ENCODE results near the gene SLC26A1.

Gene SLC26A1, protein sequence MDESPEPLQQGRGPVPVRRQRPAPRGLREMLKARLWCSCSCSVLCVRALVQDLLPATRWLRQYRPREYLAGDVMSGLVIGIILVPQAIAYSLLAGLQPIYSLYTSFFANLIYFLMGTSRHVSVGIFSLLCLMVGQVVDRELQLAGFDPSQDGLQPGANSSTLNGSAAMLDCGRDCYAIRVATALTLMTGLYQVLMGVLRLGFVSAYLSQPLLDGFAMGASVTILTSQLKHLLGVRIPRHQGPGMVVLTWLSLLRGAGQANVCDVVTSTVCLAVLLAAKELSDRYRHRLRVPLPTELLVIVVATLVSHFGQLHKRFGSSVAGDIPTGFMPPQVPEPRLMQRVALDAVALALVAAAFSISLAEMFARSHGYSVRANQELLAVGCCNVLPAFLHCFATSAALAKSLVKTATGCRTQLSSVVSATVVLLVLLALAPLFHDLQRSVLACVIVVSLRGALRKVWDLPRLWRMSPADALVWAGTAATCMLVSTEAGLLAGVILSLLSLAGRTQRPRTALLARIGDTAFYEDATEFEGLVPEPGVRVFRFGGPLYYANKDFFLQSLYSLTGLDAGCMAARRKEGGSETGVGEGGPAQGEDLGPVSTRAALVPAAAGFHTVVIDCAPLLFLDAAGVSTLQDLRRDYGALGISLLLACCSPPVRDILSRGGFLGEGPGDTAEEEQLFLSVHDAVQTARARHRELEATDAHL

DNA sequence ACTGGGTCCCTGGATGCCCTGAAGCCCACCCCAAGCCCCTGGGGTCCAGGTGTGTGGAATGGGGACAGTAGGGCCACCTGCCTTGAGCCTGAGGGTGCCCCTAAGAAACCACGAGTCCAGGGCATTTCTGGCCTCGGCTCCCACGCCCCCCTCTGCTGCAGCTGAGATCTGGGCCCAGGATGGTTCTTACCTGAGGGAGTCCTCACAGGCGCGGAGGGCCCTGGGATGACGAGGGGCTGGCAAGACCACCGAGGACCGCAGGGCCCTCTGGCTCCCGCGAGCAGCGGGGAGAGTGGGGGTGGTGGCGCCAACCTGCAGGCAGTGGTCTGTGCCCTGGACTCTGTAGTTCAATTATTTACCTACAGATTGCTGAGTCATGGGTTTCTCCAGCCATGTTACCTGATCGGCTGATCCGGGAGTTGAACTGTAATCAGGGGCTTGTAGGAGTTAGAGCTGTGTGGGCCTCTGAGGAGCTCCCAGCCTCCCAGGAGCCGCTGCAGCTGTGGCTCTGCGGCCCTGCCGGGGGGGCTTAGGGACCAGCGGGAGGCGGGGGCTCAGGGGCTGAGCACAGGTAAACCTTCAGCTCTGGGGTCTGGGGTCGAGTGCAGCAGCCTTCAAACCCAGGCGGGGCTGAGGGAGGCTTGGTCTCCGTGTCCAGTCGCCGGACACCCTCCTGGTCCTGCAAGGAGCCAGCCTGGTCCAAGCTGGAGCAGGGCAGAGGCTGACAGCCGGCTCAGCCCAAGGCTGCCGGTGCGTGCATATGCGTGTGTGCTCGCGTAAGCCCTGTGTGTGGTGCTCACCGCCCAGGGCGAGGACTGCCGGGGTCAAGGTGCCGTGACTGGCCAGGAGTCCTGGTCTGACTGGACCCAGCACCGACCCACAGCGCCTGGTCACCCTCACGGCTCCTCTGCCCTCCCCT is at the start of gene SLC26A1:
SLC26A1 (minus strand) TSS at position 294 of the 919 bp plus-strand sequence. CDS start 1,701 bp downstream, outside the sequence.
- no peaks in the 10 kb centered on the region for H3K4me1 ChIP-seq (ENCODE audit: control insufficient read depth, low read depth, low read length)

DNA sequence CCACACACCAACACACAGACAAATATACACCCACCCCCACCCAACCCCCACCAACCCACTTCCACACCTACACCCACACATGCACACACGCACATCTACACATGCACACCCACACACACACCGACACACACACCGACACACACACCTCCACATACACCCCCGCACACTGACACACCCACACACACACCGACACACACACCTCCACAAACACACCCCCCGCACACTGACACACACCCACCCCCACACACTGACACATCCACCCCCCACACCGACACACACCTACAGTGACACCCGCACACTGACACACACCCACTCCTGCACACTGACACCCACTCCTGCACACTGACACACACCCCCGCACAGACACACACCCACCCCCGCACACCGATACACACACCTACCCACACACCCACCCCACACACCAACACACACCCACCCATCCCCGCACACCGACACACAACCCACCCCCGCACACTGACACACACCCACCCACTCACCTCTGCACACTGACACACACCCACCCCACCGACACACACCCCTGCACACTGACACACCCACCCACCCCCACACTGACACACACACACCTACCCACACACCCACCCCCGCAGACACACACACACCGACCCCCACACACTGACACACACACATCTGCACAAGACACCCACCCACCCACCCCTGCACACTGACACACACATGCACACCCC is 49.3 kb upstream of the SLC26A1 start:
- Histone ChIP-seq H3K36me3 (ENCODE audit: control insufficient read depth, low read depth, low read length) (no peaks in the 10 kb centered on the region), H3K4me1 (ENCODE audit: control insufficient read depth, low read depth, low read length) (peaks cover 3% of the 10 kb centered on the region), H3K27me3 (ENCODE audit: control insufficient read depth, insufficient read depth, low read length) (peaks cover 41% of the 10 kb centered on the region), H3K9ac (ENCODE audit: low read length) (no peak overlapping the region), H3K27ac (ENCODE audit: low read length) (no peak overlapping the region), H3K9me3 (ENCODE audit: control insufficient read depth, low read depth, low read length) (no peaks in the 10 kb centered on the region), H3K4me3 (ENCODE audit: low read length) (no peak overlapping the region)

More for the DNA sequence above, at the start of gene SLC26A1:
- H3K27me3 ChIP-seq (ENCODE audit: control insufficient read depth, insufficient read depth, low read length): peaks cover 32% of the 10 kb centered on the region
- H3K36me3 ChIP-seq (ENCODE audit: control insufficient read depth, low read depth, low read length): no peaks in the 10 kb centered on the region
- H3K27ac ChIP-seq (ENCODE audit: low read length): no peak within 1 kb of the TSS
- H3K4me3 ChIP-seq (ENCODE audit: low read length): no peak within 1 kb of the TSS
- no peaks in the 10 kb centered on the region for H3K9me3 ChIP-seq (ENCODE audit: control insufficient read depth, low read depth, low read length)
- no peak within 1 kb of the TSS for H3K9ac ChIP-seq (ENCODE audit: low read length)

DNA sequence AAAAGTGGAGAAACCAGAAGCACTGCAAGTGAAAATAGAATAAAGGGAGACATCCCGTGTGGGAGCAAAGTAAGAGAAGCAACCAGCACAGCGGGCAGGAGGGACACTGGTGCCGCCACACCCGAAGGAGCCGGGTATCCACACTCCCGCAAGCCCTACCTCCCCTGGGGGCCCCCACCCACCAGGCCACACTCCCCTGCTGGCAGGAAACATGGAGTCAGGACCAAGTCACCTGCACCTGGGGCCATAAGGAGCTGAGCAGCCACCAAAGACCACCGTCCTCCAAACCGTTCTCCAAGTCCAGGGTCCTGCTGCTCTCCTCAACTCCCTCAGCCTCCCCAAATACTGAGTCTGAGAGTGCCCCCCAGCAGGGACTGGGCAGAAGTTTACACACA is 48.7 kb upstream of the SLC26A1 start:
- Histone ChIP-seq H3K9me3 (ENCODE audit: control insufficient read depth, low read depth, low read length) (no peaks in the 10 kb centered on the region), H3K36me3 (ENCODE audit: control insufficient read depth, low read depth, low read length) (no peaks in the 10 kb centered on the region), H3K27ac (ENCODE audit: low read length) (no peak overlapping the region), H3K27me3 (ENCODE audit: control insufficient read depth, insufficient read depth, low read length) (peaks cover 35% of the 10 kb centered on the region), H3K4me1 (ENCODE audit: control insufficient read depth, low read depth, low read length) (peaks cover 3% of the 10 kb centered on the region), H3K4me3 (ENCODE audit: low read length) (no peak overlapping the region), H3K9ac (ENCODE audit: low read length) (no peak overlapping the region)

DNA sequence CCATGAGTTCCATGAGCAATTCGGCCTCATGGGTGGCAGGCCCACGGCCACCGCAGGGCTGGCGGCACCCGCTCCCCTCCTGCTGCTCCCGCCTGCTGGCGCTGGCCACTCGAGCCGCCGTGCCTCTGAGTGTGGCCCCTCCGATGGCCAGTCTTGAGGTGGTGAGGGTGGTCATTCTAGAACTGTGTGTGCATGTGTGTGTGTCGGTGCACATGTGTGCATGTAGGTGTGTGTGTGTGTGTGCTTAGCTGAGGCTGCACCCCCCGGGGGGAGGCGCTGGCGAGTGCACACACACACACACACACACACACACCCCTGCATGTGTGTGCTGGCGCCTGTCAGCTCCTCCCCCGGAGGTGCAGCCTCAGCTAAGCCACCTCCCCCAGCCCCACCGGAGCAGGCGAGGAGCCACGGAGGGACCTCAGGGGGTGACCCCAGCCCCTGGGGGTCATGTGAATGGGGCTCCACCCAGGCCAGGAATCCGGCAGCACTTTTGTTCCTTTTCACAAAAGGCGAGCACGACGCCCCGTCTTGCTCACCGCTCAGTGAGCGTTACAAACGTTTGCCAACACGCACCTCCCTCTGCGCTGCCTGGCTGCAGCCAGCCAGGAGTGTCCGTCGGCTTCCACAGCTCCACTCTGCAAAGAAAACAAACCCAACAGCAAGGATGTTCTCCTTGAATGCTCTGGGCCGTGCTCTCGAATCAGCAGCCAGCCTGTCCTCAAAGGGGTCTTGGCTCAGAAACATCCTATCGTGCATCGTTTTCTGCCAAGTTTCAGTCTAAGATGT is 48.1 kb upstream of the SLC26A1 start:
- Histone ChIP-seq H3K4me1 (ENCODE audit: control insufficient read depth, low read depth, low read length) (peaks cover 3% of the 10 kb centered on the region), H3K9ac (ENCODE audit: low read length) (no peak overlapping the region), H3K27ac (ENCODE audit: low read length) (no peak overlapping the region)

DNA sequence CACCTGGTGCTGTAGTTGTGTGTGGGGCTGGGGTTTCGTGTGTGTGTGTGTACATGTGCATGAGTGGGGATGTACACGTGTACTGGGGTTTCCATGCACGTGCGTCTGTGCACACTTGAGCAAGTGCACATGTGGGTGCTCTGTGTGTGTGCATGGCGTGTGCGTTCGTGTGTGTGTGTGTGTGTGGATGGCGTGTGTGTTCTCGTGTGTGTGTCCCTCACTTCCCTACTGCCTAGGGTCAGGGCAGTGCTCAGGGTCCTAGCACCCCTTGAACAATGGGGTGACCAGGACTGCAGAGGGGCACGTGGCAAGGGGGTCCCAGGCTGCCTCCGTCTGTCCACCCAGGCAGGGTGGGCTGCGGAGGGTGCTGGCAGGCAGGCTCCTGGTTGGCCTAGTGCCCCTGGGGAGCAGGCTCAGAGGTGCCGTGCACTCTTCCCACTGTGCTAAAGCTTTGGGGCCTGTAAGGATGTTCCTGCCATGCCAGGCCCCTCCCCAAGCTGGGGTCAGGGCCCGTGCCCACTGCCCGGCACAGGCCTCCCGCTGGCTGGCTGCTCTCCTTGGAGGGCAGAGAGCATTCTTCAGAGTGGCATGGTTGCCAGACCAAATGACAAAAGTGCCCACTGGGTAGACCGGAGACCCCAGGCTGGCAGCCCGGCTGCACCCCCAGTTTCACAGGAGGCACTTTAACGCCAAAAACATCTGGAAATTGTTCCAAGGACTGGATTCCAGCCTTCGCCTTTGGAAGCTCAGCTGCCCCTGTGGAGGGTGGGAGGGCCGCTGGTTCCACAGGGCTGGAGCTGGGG is 47.3 kb upstream of the SLC26A1 start:
- H3K4me3 ChIP-seq (ENCODE audit: low read length): no peak overlapping the region
- peaks cover 24% of the 10 kb centered on the region for H3K27me3 ChIP-seq (ENCODE audit: control insufficient read depth, insufficient read depth, low read length)
- H3K27ac ChIP-seq (ENCODE audit: low read length): no peak overlapping the region
- peaks cover 3% of the 10 kb centered on the region for H3K4me1 ChIP-seq (ENCODE audit: control insufficient read depth, low read depth, low read length)
- no peaks in the 10 kb centered on the region for H3K36me3 ChIP-seq (ENCODE audit: control insufficient read depth, low read depth, low read length)
- H3K9ac ChIP-seq (ENCODE audit: low read length): no peak overlapping the region
- H3K9me3 ChIP-seq (ENCODE audit: control insufficient read depth, low read depth, low read length): no peaks in the 10 kb centered on the region

More for the DNA sequence above, 48.1 kb upstream of the SLC26A1 start:
- no peaks in the 10 kb centered on the region for H3K36me3 ChIP-seq (ENCODE audit: control insufficient read depth, low read depth, low read length)
- no peaks in the 10 kb centered on the region for H3K9me3 ChIP-seq (ENCODE audit: control insufficient read depth, low read depth, low read length)
- peaks cover 29% of the 10 kb centered on the region for H3K27me3 ChIP-seq (ENCODE audit: control insufficient read depth, insufficient read depth, low read length)
- H3K4me3 ChIP-seq (ENCODE audit: low read length): no peak overlapping the region

DNA sequence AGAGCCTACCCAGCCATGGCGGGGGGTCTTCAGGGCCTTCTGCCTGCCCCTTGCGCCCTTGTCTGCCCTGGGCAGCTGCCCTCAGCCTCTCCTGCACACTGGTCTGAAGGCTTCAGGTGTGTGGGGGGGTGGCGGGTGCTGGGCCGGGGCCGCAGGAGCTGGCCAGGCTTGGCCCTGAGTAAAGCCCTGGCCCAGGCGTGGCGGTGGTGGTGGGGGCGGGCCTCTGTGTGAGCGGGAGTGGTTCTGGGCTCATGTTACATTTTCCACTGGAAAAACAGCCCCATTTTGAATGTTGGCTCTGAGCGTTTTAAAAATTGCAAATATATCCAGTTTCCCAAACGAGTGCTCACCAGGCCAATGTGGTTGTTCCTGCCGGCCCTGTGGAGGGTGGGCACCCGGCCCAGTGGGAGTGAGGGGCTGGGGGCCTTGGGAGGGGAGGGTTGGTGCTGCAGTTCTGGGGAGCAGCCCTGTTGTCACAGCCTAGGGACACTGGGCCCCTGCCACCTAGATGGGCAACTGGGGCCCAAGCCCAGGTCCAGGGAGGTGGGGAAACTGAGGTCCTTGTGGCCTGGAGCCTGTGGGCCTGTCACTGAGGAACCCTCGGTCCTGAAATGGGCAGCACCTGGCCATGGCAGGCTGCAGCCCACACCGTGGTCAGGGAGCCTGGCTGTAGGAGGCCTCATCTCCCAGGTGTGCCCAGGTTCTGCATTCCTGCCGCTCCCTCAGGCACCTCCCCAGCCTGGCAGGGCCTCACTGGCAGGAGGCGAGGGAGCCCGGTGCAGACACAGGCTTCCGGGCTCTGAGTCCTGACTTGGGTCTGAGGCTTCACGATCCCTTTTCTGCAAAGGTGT is 46.5 kb upstream of the SLC26A1 start:
- no peak overlapping the region for H3K4me3 ChIP-seq (ENCODE audit: low read length)

DNA sequence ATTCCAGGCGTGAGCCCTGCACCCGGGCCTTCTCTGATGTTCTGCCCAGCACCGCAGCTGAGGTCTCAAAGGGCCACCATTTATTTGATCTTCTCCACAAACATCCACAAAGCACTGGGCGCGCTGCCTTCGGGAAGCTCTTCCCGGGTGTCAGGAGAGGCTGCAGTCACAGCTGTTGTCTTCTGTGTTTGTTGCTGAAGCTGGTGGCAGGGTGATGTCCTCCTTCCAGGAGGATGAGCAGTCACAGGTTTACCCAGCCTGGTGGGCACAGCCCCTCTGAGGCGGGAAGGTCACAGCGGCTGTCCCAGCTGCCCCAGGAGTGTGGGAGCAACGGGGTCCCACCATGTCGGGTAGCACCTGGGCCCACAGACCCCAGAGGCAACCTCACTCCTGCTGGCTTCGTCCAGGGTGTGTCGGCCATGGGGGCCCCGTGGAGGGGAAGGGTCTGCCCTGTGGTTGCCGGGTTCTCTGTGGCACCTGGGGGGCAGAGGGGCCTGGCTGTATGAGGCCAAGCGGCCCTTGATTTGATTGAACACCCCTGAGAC is 45.8 kb upstream of the SLC26A1 start:
- Histone ChIP-seq H3K27me3 (ENCODE audit: control insufficient read depth, insufficient read depth, low read length) (peaks cover 9% of the 10 kb centered on the region), H3K36me3 (ENCODE audit: control insufficient read depth, low read depth, low read length) (no peaks in the 10 kb centered on the region), H3K4me1 (ENCODE audit: control insufficient read depth, low read depth, low read length) (peaks cover 3% of the 10 kb centered on the region), H3K4me3 (ENCODE audit: low read length) (no peak overlapping the region), H3K27ac (ENCODE audit: low read length) (no peak overlapping the region), H3K9me3 (ENCODE audit: control insufficient read depth, low read depth, low read length) (no peaks in the 10 kb centered on the region), H3K9ac (ENCODE audit: low read length) (no peak overlapping the region)

More for the DNA sequence above, 46.5 kb upstream of the SLC26A1 start:
- Histone ChIP-seq H3K9ac (ENCODE audit: low read length) (no peak overlapping the region), H3K36me3 (ENCODE audit: control insufficient read depth, low read depth, low read length) (no peaks in the 10 kb centered on the region), H3K27me3 (ENCODE audit: control insufficient read depth, insufficient read depth, low read length) (peaks cover 16% of the 10 kb centered on the region), H3K9me3 (ENCODE audit: control insufficient read depth, low read depth, low read length) (no peaks in the 10 kb centered on the region), H3K27ac (ENCODE audit: low read length) (no peak overlapping the region), H3K4me1 (ENCODE audit: control insufficient read depth, low read depth, low read length) (peaks cover 3% of the 10 kb centered on the region)

DNA sequence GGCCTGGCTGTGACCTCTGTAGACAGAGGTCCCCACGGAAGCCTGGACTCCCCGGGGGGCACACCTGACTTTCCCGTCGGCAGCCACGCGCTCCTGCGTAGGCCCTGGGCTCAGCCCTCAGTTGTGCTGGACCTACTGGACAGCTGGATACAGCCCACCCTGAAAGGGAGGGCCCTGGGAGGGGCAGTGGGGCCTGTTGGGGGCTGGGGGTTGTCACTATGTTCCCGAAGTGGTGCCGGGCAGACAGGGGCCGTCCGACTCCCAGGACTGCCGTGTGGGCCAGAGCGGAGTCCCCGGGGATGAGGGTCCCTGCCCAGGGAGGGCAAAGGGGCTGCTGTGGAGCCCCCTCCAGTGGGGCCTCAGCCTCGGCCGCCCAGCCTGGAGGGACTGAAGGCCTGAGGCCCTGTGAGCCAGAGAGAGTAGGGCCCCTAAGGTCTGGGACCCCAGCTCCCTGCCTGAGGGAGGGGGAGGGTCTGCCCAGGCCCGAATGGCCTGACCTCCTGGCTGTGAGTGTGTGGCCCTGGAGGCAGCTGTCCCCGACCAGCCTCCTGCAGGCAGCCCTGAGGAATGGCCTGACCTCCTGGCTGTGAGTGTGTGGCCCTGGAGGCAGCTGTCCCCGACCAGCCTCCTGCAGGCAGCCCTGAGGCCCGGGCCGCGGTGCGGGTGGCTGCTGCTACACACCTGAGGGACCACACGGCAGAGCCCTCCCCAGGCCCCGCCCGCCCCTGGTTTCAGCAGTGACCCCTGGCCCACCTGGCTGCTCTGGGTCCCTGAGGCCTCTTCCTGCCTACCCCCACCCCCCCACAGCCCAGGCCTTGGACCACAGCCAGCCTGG is 44.0 kb upstream of the SLC26A1 start:
- Histone ChIP-seq H3K4me1 (ENCODE audit: control insufficient read depth, low read depth, low read length) (no peaks in the 10 kb centered on the region), H3K36me3 (ENCODE audit: control insufficient read depth, low read depth, low read length) (no peaks in the 10 kb centered on the region), H3K9me3 (ENCODE audit: control insufficient read depth, low read depth, low read length) (no peaks in the 10 kb centered on the region), H3K27ac (ENCODE audit: low read length) (no peak overlapping the region), H3K4me3 (ENCODE audit: low read length) (no peak overlapping the region), H3K9ac (ENCODE audit: low read length) (no peak overlapping the region), H3K27me3 (ENCODE audit: control insufficient read depth, insufficient read depth, low read length) (no peaks in the 10 kb centered on the region)

Measured in iPS-18a (cell line).